GM21723 (cell line): ENCODE measurements around the gene LATS2.
"Not testable (repeated sequence)": the region's sequence is repeated elsewhere in the genome, so short reads cannot be mapped to it uniquely, and the experiment has no call there.

Experiments used
- ATAC-seq: cut with Tn5 transposase; IDR thresholded peaks from one replicate; pipeline ENCODE4 v1.9.1; 2021; ENCODE audit warnings: mild to moderate bottlenecking, moderate library complexity; ENCODE audit not compliant: unreplicated experiment

The LATS2 gene

GRCh38 chr13:20969182-20969581, 92.2 kb downstream of the LATS2 start:
- ATAC-seq, result no peak

- no peak for ATAC-seq
These were observed 92.6 kb downstream of the LATS2 start for GRCh38 chr13:20968745-20969144.

GRCh38 chr13:20967340-20967739, 94.0 kb downstream of the LATS2 start:
- no peak for ATAC-seq

GRCh38 chr13:20964904-20965303, 96.5 kb downstream of the LATS2 start:
- ATAC-seq, result no peak

- not testable (repeated sequence) for ATAC-seq
These were observed 99.7 kb downstream of the LATS2 start for GRCh38 chr13:20961663-20962062.

GRCh38 chr13:20960663-20961309, 100.6 kb downstream of the LATS2 start:
- ATAC-seq, result no peak

GRCh38 chr13:20957049-20957620, 104.3 kb downstream of the LATS2 start:
- ATAC-seq, result not testable (repeated sequence)

- ATAC-seq, result no peak
These were observed 105.9 kb downstream of the LATS2 start for GRCh38 chr13:20955496-20955895.

- ATAC-seq, result no peak
These were observed 108.0 kb downstream of the LATS2 start for GRCh38 chr13:20953245-20953931.

GRCh38 chr13:20952838-20953237, 108.5 kb downstream of the LATS2 start:
- ATAC-seq, result no peak

GRCh38 chr13:20948001-20948400, 113.4 kb downstream of the LATS2 start:
- ATAC-seq, result not testable (repeated sequence)

- ATAC-seq, result no peak
These were observed 115.4 kb downstream of the LATS2 start for GRCh38 chr13:20945952-20946383.

- ATAC-seq, result no peak
These were observed 118.3 kb downstream of the LATS2 start for GRCh38 chr13:20942938-20943559.

- ATAC-seq, result not testable (repeated sequence)
These were observed 120.9 kb downstream of the LATS2 start for GRCh38 chr13:20940511-20940910.

GRCh38 chr13:20940083-20940482, 121.3 kb downstream of the LATS2 start:
- no peak for ATAC-seq

- ATAC-seq, result no peak
These were observed 121.7 kb downstream of the LATS2 start for GRCh38 chr13:20939662-20940061.

GRCh38 chr13:20938302-20938701, 123.1 kb downstream of the LATS2 start:
- no peak for ATAC-seq

- ATAC-seq, result no peak
These were observed 133.7 kb downstream of the LATS2 start for GRCh38 chr13:20927596-20928257.

- not testable (repeated sequence) for ATAC-seq
These were observed 136.0 kb downstream of the LATS2 start for GRCh38 chr13:20925395-20925790.

GRCh38 chr13:20924758-20925394, 136.5 kb downstream of the LATS2 start:
- no peak for ATAC-seq

- ATAC-seq, result no peak
These were observed 138.1 kb downstream of the LATS2 start for GRCh38 chr13:20923272-20923671.
